IPS-18c (cell line): ENCODE measurements around the gene SHISAL1.

ENCODE experiments used
- H3K4me3 ChIP-seq: 2 replicates; pipeline ENCODE4 v1.7.0; 2013; ENCODE audit warnings: low read depth, mild to moderate bottlenecking, low read length, moderate library complexity; ENCODE audit not compliant: insufficient read depth
- H3K9me3 ChIP-seq: one replicate; pipeline ENCODE4 v1.6.1; 2013; ENCODE audit warnings: mild to moderate bottlenecking, low read length, moderate library complexity; ENCODE audit not compliant: control insufficient read depth, insufficient read depth

SHISAL1 gene

DNA sequence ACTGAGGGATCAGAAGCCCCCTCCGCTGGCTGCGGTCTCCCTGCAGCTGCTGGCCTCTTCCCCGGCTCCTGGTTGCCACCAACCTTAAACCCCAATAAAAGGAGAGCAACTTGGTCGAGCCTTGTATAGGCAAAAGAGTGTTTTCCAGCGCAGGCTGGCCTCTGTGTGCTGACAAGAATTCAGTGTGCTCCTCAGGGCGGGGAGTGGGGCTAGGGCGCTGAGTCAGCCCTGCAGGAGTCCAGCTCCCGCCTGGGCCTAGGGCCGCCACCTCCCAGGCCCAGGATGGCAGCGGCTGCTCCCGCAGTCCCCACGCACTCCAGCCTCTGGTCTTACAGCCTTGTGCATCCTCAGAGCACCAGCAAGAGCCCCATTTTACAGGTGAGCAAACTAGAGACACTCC is at the start of gene SHISAL1:
Gene SHISAL1 (minus strand): TSS at position 186 of the 400 bp plus-strand sequence. CDS start 12,006 bp downstream, outside the sequence.
- no peak within 1 kb of the TSS for H3K4me3 ChIP-seq
- no peaks in the 10 kb centered on the region for H3K9me3 ChIP-seq

DNA sequence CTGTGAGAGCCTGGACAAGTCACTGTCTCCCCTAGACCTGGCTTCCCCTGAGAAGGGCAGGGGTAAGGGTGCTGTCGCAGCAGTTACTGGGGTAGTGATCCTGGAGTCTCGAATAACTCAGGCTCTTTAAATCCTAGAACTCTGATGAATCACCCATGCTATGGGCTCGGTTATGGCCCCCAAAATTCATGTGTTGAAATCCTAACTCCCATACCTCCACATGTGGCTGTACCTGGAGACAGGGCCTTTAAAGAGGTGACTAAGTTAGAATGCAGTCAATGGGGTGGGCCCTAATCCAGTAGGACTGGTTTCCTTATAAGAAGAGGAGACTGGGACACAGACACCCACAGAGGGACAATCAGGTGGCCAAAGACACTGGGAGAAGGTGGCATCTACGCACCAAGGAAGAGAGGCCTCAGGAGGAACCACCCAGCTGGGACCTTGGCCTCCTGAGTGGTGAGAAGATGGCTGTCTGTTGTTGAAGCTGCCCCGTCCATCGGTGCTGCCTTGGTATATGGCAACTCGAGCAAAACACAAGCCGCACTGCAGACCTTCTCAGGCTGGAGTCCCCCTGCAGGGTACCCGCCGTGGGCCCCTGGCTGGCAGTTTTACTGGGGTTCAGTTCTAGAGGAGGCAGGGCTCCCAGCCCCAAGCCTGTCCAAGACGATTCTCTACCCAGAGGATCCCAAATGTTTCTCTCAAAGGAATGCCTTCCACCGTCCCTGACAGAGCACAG is 48.8 kb upstream of the SHISAL1 start:
- no peaks in the 10 kb centered on the region for H3K9me3 ChIP-seq
- H3K4me3 ChIP-seq: no peak overlapping the region

DNA sequence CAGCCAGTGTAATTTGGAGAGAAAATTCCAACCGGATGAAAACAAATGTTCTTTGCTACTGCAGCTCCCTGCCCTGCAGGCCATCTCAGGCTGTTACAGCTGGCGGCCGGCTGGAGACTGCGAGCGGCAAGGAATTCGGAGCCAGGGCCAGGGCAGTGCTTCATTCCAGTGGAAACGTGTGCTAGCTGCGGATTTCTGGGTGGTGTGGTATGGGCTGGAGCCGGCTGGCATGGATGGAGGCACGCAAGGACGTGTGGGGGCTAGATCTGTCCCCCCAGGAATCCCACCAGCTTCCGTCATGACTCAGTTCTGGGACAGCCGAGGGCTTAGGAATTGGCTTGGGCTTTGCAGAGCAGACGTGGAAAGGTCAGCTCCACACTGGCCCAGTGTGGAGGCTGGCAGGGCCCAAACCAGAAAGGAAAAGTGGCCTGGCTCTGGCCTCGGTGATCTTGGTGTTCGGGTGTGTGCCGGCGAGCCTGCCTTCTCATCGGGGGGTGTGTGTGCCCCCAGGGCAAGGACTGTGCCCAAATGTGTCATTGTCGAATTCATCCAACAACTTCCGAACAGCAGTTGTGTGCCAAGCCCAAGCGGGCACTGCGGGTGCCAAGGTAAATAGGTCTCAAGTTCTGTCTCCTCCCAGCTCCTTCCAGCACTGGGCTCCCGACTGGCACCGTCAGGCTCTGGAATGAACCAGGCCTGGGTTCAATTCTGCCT is 48.1 kb upstream of the SHISAL1 start:
- Histone ChIP-seq H3K9me3 (no peaks in the 10 kb centered on the region), H3K4me3 (no peak overlapping the region)

DNA sequence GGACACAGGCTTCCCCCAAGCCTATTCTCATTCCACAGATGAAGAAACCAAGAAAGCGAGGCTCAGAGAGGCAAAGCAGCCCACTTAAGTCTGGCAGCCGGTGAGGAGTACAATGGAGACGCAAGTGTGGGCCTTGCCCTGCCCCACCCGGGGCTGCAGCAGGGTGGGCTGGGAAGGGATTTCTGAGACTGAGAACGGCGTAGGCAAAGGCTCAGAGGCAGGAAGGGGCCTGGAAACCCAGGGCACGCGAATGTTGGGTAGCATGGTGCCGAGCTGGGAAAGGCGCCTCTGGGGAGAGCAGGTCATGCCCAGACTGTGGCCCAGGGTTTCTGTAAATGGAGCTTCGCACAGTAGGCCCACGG is 47.5 kb upstream of the SHISAL1 start:
- Histone ChIP-seq H3K4me3 (no peak overlapping the region), H3K9me3 (no peaks in the 10 kb centered on the region)

DNA sequence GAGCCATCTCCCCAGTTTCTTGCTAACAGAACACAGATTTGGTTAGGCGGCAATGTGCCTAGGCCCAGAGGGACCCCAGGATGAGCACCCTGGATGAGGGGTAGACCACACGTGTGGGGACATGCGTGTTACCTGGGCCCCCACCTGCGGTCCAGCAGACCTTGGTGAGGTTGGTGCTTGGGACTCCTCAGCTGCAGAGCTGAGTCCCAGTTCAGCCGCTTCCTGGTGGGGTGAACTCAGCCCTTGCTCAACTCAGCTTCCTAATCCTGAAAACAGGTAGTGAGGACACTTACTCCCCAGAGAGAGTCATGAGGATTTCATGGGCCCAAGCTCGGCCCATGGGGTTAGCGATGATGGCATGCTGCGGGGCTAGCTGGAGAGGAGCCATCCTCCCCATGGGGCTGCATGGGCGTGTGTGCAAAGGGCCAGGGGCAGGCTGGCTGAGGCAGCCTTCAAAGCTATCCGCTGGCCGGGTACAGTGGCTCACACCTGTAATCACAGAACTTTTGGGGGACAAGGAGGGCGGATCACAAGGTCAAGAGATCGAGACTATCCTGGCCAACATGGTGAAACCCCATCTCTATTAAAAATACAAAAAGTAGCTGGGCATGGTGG is 46.9 kb upstream of the SHISAL1 start:
- H3K9me3 ChIP-seq: no peaks in the 10 kb centered on the region
- H3K4me3 ChIP-seq: no peak overlapping the region

DNA sequence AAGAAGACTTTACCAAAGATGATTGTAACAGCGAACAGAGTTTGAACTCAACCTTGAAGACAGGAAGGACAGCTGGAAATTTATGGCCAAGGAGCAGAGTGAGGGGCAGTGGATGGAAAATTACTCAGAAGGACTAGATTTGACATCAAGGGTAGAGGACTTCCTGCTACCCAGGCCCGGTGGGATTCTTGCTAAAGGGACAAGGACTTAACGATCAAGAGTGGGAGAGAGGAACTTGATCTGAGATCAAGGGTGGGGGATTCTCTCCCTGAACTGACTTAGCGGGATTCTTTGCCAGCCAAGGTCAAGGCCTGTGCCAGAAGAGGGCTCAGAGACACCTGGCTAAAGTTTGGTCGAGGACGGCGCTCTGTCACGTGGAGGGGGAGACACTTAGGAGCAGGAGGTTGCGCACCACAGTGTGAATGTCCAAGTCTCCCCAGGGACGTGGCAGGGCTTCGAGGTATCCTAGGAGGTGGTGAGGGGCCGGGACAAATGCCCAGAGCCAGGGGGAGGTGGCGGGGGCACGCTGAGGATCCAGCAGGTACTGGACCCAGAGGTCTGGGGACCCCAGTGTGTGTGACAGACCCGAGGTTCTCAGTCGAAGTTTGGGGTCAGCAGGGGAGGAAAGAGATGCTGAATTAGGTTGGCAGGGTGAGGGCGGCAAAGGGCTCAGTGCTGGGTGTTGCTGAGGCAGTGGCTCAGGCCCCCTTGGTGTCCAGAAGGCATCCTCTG is 46.1 kb upstream of the SHISAL1 start:
- Histone ChIP-seq H3K9me3 (no peaks in the 10 kb centered on the region), H3K4me3 (no peak overlapping the region)

DNA sequence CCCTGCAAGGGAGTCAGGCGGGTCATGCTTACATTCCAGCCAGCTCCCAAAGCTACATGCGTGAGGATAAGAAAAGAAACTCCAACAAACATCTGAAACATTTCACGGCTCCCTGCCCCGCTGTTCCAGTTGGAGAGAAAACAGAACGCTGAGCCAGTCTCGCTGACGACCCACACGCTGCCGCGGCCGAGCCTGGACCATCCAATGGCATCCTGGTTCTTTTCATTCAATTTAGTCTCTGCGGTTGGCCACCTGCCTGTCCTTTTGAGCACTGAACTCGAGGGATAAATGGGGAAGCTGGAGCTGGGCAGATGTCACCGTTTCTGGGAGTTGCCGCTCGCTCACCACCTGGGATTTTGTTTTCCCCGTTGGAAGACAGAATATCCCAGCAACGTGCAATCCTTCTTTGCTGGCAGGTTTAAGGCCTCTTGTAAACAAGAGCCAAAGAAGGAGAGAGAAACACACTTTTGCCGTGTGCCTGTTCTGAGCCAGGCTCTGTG is 45.3 kb upstream of the SHISAL1 start:
- Histone ChIP-seq H3K9me3 (no peaks in the 10 kb centered on the region), H3K4me3 (no peak overlapping the region)

DNA sequence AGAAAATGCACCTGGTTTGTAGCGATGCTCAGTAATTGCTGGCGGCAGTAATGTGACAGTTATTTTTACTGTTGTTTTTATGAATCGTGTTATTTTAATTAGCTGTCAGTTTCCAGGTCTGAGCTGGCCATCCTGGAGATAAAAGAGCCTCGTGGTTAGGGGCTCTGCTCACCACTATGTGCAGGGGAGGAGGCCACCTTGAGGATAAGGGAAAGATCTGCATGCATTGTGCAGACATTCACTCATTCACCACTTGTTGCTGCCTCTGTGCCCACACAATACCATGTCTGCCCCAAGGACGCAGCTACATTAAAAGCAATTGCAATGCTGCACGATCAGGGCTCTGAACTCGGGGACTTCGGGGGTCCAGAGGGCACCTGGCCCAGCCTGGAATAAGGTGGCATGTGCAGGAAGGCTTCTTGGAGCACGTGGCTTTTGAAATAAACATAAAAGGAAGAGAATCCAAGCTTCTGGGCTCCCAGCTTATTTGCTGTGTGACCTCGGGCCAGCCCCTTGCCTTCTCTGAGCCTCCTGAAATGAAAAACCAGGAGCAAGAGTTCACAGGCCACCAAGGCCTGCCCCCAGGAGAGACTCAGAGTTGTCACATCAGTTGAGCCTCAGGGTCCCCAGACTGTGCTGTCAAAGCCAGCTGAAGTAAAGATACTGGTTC is 44.7 kb upstream of the SHISAL1 start:
- Histone ChIP-seq H3K9me3 (no peaks in the 10 kb centered on the region), H3K4me3 (no peak overlapping the region)

DNA sequence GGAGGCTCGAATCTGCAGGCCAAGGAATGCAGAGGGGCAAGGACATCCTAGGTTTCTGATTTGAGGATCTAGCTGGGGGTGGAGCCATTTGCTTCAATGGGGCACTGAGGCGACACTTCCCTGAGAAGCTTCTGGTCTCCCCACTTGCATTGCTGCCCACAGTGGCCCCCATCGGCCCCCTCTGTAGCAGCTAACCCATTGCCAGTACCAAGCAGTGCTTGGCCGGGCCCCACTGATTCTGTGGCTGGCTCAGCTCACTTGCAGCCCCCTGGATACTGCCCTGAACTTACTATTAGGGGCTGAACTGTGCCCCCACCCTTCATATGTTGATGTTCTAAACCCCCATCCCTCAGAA is 42.9 kb upstream of the SHISAL1 start:
- H3K4me3 ChIP-seq: no peak overlapping the region
- no peaks in the 10 kb centered on the region for H3K9me3 ChIP-seq

DNA sequence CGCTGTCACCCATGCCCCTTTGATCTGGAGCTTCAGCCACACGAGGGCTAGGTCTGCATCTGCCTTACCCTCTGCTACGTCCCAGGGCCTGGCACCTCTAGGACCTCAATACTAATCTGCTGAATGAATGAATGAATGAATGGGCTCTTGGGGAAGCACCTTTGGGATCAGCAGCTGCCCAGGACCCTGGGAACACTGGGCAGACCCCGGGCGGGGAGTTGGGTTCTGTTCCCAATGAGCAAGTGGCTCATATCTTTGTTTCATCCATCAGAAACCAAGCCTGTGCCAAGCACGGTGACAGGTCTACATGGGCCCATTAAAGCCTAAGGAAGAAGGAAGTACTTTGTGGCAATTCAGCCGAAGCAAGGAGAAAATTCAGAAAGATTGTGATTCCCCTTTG is 41.5 kb upstream of the SHISAL1 start:
- no peak overlapping the region for H3K4me3 ChIP-seq
- H3K9me3 ChIP-seq: no peaks in the 10 kb centered on the region

DNA sequence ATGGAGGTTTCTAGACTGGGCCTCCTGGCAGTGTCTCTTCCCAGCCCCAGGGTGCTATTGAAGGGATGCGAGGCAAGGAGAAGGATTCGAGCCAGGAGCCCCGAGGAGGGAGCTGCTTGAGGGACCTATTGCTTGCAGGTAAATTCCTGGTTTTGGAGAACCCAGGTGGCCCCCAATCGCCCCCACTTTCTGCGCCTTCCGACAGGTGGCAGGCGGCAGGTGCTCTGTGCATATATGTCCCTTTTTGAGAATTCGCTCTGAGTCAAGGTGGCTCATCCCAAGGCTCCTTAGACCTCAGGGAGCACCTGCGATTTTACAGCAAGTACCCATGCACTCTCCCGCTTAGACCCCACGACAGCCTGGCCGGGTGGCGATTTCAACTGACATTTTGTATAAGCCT is 40.3 kb upstream of the SHISAL1 start:
- Histone ChIP-seq H3K4me3 (no peak overlapping the region), H3K9me3 (no peaks in the 10 kb centered on the region)

DNA sequence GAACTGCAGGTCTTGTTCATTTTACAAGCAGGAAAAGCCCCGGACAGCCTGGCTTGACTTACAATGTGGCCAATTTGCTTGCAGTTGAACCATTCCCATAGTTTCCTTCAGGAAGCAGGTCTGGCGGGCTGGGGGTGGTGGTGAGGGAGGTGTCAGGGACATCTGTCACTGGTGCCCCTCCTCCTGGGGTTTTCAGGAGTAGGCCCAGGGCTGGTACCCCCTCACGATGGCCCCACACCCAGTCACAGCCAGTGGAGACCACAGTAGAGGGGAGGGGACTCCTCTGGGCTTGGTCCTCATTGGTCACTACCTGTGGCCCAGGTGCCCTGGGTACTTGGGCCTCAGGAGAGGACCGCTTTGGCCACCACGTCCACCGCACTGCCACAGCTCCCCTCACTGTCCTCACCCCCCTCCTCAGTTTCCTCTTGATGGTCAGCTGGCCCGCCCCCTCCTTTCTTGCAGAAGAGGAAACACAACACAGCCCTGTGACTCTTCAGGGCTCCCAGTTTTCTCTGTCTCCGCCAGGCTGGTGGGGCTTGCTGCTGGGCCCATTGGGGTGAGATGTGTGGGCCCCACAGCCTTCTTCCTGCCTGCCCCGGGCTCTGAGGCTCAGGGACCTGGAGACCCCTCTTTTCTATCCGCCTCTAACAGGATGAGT is 39.8 kb upstream of the SHISAL1 start:
- H3K4me3 ChIP-seq: no peak overlapping the region
- no peaks in the 10 kb centered on the region for H3K9me3 ChIP-seq

DNA sequence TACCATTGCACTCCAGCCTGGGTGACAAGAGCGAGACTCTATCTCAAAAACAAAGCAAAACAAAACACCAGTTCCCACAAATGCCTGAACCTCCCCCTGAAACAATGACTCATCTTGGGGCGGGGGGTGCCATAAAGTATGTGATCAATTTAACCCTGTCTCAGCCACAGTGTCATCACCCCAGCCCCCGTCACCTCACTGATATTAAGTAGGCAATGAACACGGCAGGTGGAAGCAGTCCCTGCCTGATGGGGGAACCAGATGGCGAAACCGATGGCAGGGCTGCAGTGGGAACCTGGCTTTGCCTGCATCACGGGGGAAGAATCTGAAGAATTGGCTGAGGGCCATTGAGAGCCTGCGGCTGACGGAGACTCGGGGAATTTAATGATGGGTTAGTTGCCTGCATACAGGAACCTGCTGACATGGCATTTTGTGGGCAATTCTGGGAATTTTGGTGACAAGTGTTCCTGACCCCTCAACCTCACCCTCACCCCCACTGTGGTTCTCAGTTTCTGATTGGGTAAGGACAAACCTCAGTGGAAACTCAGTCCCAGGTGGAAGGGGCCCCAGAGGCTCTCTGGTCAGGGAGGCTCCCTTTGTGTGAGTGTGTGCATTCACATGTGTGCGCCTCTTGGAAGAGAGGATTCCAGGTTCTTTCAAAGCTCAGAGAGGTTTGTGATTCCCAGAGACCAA is 39.1 kb upstream of the SHISAL1 start:
- H3K4me3 ChIP-seq: no peak overlapping the region
- H3K9me3 ChIP-seq: no peaks in the 10 kb centered on the region

DNA sequence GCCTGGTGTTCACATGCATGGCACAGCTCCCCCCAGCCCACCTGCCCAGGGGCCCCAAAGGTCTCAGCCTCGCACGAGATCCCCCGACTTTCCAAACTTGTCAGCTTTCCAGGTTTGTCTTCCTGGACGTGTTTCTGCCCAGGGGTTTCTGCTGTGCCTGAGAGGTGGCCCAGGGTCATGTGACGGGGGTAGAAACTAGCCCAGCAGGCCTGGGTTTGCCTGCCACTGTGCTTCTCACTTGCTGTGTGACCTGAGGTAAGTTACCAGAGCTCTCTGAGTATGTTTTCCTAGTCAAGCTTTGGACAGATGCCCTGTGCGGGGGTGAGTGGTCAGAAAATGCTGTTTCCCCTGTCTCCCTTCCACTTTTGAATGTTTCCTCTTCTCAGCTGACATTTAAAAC is 38.3 kb upstream of the SHISAL1 start:
- no peak overlapping the region for H3K4me3 ChIP-seq

DNA sequence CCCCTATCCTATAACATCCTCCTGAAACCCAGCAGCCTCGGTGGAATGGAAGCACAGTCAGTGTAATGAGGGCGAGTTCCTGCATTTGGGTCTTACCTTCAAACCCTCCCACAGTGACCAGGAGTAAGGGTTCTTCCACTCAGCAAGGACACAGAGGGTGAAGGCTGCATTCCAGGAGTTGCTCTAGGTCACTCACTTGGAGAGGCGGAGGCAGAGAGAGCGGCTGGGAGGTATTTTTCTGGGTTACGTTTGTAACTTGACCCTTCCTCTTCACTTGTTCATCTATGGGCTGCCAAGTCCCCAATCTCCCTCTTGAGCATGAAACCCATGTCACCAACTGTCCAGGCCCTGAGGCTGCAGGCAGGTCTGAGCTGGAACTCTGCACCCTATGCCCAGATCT is 36.8 kb upstream of the SHISAL1 start:
- H3K4me3 ChIP-seq: no peak overlapping the region

More for the DNA sequence above, 38.3 kb upstream of the SHISAL1 start:
- H3K9me3 ChIP-seq: no peaks in the 10 kb centered on the region

DNA sequence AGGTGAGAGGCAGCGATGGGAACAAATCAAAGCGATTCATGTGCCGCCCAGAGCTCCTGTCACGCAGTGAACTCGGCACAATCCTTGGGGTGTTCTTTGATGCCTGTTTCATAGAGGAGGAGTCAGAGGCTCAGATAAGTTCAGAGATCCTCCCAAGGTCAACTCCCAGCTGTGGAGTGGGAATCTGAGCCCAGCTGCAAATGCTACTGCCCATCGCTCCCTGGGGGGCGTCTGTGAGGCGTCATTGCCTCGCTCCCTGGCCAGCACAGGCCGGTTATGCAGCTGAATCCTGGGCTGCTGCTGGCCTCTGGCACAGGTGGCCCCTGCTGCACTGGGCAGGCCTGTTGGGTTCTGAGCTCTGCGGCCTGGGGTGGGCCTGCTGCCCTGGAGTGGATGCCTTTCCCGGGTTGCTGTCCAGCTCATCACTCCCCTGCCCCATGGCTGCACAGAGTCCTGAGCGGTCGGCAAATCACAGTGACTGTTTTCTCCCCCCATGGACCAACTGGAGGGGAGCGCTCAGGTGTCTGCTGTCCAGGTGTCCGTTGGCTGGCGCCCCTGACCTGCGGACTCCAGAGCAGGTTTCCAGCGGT is 36.3 kb upstream of the SHISAL1 start:
- H3K9me3 ChIP-seq: no peaks in the 10 kb centered on the region
- H3K4me3 ChIP-seq: no peak overlapping the region

More for the DNA sequence above, 36.8 kb upstream of the SHISAL1 start:
- no peaks in the 10 kb centered on the region for H3K9me3 ChIP-seq
